Endothelial cell of umbilical vein (primary cell): ENCODE data around the gene RAPGEF4. TPM values are rescaled to one million over a fixed set of nuclear protein-coding genes. Genes with fewer than 3 reads are reported as not detected.

Experiments
- BruUV-seq: library from RNA; stranded (reverse); fragments of 400-500 nt; replicated peaks from 2 replicates; lab custom pipeline; 2021; lab: Mats Ljungman, UMichigan
- CTCF ChIA-PET: fragments of 300-600, 350-600 bp; sonication (Branson Sonifier 250); formaldehyde crosslinking; loops from one replicate; lab custom pipeline; 2021; ENCODE audit warnings: antibody characterized with exemption, inconsistent platforms; lab: Charles Lee
- POLR2A ChIA-PET: fragments of 300-600, 350-600 bp; sonication (Branson Sonifier 250); formaldehyde crosslinking; loops from one replicate; lab custom pipeline; 2021; ENCODE audit warnings: antibody characterized with exemption, inconsistent platforms; lab: Charles Lee
- DNase-seq: peaks from one replicate; pipeline ENCODE4 v3.0.0-alpha.2; 2011; ENCODE audit warnings: low read depth, low spot score
- FAIRE-seq: peaks from 2 replicates; lab custom pipeline; 2011; peaks lifted over from hg19 to GRCh38; lab: Jason Lieb, UNC
- H2AFZ ChIP-seq: 2 replicates; pipeline ENCODE4 v1.6.0; 2012; ENCODE audit warnings: low read depth, low read length, control low read depth, inconsistent platforms
- H3K27ac ChIP-seq: 2 replicates; pipeline ENCODE4 v1.5.1; 2011; ENCODE audit warnings: low read depth, mild to moderate bottlenecking, control low read depth, low read length, moderate library complexity; ENCODE audit not compliant: insufficient read depth
- H3K27me3 ChIP-seq, 2 experiments: 2 replicates each; pipeline versions ENCODE4 v1.6.0 to v1.6.1; 2011; ENCODE audit warnings: low read length in 2 of 2, mixed read lengths in 1 of 2; ENCODE audit not compliant: control insufficient read depth in 2 of 2, insufficient read depth in 2 of 2
- H3K36me3 ChIP-seq, 2 experiments: 2 replicates in 1 of 2; 3 replicates in 1 of 2; pipeline ENCODE4 v1.5.1; 2011; ENCODE audit warnings: low read length in 2 of 2, mild to moderate bottlenecking in 1 of 2, moderate library complexity in 1 of 2; ENCODE audit not compliant: control insufficient read depth in 2 of 2, insufficient read depth in 2 of 2; ENCODE audit errors: extremely low read depth in 1 of 2
- H3K4me1 ChIP-seq: 3 replicates; pipeline ENCODE4 v1.5.1; 2011; ENCODE audit warnings: mild to moderate bottlenecking, low read length; ENCODE audit not compliant: control insufficient read depth, insufficient read depth; ENCODE audit errors: extremely low read depth
- H3K4me2 ChIP-seq: 2 replicates; pipeline ENCODE4 v1.6.1; 2011; ENCODE audit warnings: low read length, control low read depth, mixed read lengths; ENCODE audit not compliant: insufficient read depth
- H3K4me3 ChIP-seq, 3 experiments: fragments of 200-600 bp in 1 of 3; sonication (generic), shearing (Covaris generic) in 1 of 3; replicated peaks in 1 of 3; 2 replicates each; pipeline ENCODE4 v1.5.1; 2011 to 2016; ENCODE audit warnings: control low read depth in 3 of 3, low read length in 3 of 3, mild to moderate bottlenecking in 2 of 3, inconsistent platforms in 1 of 3, low read depth in 1 of 3, moderate library complexity in 1 of 3; ENCODE audit not compliant: insufficient read depth in 1 of 3
- H3K79me2 ChIP-seq: 2 replicates; pipeline ENCODE4 v1.6.0; 2012; ENCODE audit warnings: low read length, inconsistent platforms; ENCODE audit not compliant: control insufficient read depth, insufficient read depth
- H3K9ac ChIP-seq: replicated peaks from 2 replicates; pipeline ENCODE3; 2011; ENCODE audit warnings: low read length, control low read depth; ENCODE audit not compliant: insufficient read depth; ENCODE audit errors: extremely low read depth
- H3K9me1 ChIP-seq: replicated peaks from 3 replicates; pipeline ENCODE4 v1.6.0; 2011; ENCODE audit warnings: mild to moderate bottlenecking, low read length; ENCODE audit not compliant: control insufficient read depth, insufficient read depth; ENCODE audit errors: extremely low read depth
- H3K9me3 ChIP-seq: replicated peaks from 2 replicates; pipeline ENCODE4 v1.5.1; 2012; ENCODE audit warnings: low read length, inconsistent platforms; ENCODE audit not compliant: control insufficient read depth, insufficient read depth
- H4K20me1 ChIP-seq: replicated peaks from 2 replicates; pipeline ENCODE3; 2011; ENCODE audit warnings: mild to moderate bottlenecking, low read length; ENCODE audit not compliant: control insufficient read depth, insufficient read depth; ENCODE audit errors: extremely low read depth
- CTCF ChIP-seq, 2 donors: IDR thresholded peaks; 1 replicate in 1 of 2; 2 replicates in 1 of 2; pipeline ENCODE4 v1.5.1; 2011; ENCODE audit warnings: low read length in 2 of 2, mild to moderate bottlenecking in 2 of 2, moderate library complexity in 2 of 2, control low read depth in 1 of 2, inconsistent platforms in 1 of 2, low read depth in 1 of 2; ENCODE audit not compliant: insufficient read depth in 1 of 2; ENCODE audit errors: extremely low read depth in 1 of 2
- EZH2 ChIP-seq: IDR thresholded peaks from 2 replicates; pipeline ENCODE4 v1.6.1; 2012; ENCODE audit warnings: borderline replicate concordance, low read depth, mild to moderate bottlenecking, moderate library complexity, low read length, inconsistent platforms; ENCODE audit not compliant: severe bottlenecking
- FOS ChIP-seq: IDR thresholded peaks from 2 replicates; pipeline ENCODE4 v1.6.1; 2011; ENCODE audit warnings: mild to moderate bottlenecking, low read length, moderate library complexity, borderline replicate concordance; ENCODE audit not compliant: insufficient read depth
- GATA2 ChIP-seq: IDR thresholded peaks from 2 replicates; pipeline ENCODE4 v1.7.0; 2011; ENCODE audit warnings: low read depth, mild to moderate bottlenecking, moderate library complexity, mixed read lengths, low read length; ENCODE audit not compliant: insufficient read length, insufficient read depth
- JUN ChIP-seq: IDR thresholded peaks from 2 replicates; pipeline ENCODE4 v1.6.1; 2011; ENCODE audit warnings: borderline replicate concordance, low read depth; ENCODE audit not compliant: insufficient read length, insufficient read depth
- MAX ChIP-seq: IDR thresholded peaks from 2 replicates; pipeline ENCODE4 v1.6.1; 2011; ENCODE audit not compliant: insufficient read depth, insufficient read length
- MYC ChIP-seq: IDR thresholded peaks from one replicate; pipeline ENCODE4 v1.6.1; 2011; ENCODE audit warnings: mild to moderate bottlenecking, low read depth, low read length
- POLR2A ChIP-seq: IDR thresholded peaks from 2 replicates; pipeline ENCODE4 v1.6.1; 2012; ENCODE audit warnings: low read depth, mild to moderate bottlenecking, control low read depth, low read length
- POLR2AphosphoS5 ChIP-seq: IDR thresholded peaks from 2 replicates; pipeline ENCODE4 v1.6.1; 2012; ENCODE audit warnings: low read depth, mild to moderate bottlenecking, control low read depth, low read length, moderate library complexity; ENCODE audit not compliant: insufficient read depth
- dilution Hi-C: fragments of 300-500 bp; cut with MboI; formaldehyde crosslinking; loops from one replicate; pipeline ENCODE4 v1.15.0; 2019; ENCODE audit warnings: low sequenced_read_pairs; ENCODE audit not compliant: extremely low pct_ligation_motif_present
- intact Hi-C: fragments of 100-400 bp; cut with micrococcal nuclease; formaldehyde crosslinking; loops from one replicate; pipeline ENCODE4 v1.10.0; 2022
- polyA plus RNA-seq, 4 experiments: library from polyadenylated mRNA; depleted of rRNA in 3 of 4; stranded (reverse) in 3 of 4; unstranded in 1 of 4; fragments of >200 nt; gene quantifications; 2 replicates each; pipeline versions ENCODE4 v1.2.1 to v1.2.3, GENCODE V29; 2011 to 2012; ENCODE audit warnings: missing spikeins in 1 of 4
- total RNA-seq: library from RNA; stranded (reverse); gene quantifications from 2 replicates; pipeline ENCODE4 v1.2.3, GENCODE V29; 2021

The RAPGEF4 gene
- total and polyA plus RNA-seq, 2 donors (not counting 3 experiments of a cell fraction or from before 2014, with no cell fraction given): 7.2 to 9.2 TPM

GRCh38 chr2:172861656-172862476, 126.2 kb downstream of the RAPGEF4 start:
- POLR2A ChIA-PET: no interaction called here
- TF ChIP-seq EZH2: no peak
- no peak for TF ChIP-seq JUN
- no peak for TF ChIP-seq POLR2AphosphoS5
- TF ChIP-seq POLR2A: no peak
- no peak for TF ChIP-seq CTCF (IDR thresholded peaks at IDR 0.05; ENCODE audit: extremely low read depth in 1 of 2, insufficient read depth in 1 of 2, low read depth in 1 of 2, low read length in 2 of 2)
- TF ChIP-seq MAX: no peak
- no peak for TF ChIP-seq MYC
- TF ChIP-seq GATA2: no peak
- TF ChIP-seq FOS: no peak

More at GRCh38 chr2:172861656-172862476, 126.2 kb downstream of the RAPGEF4 start:
- Histone ChIP-seq H3K9me1 (no peaks in the 10 kb centered on the region), H3K4me3 (no peak overlapping the region), H3K79me2 (no peaks in the 10 kb centered on the region), H3K27me3 (no peaks in the 10 kb centered on the region), H3K4me2 (no peak overlapping the region), H3K9me3 (no peaks in the 10 kb centered on the region), H4K20me1 (no peaks in the 10 kb centered on the region), H3K36me3 (no peaks in the 10 kb centered on the region), H3K27ac (no peak overlapping the region), H3K9ac (no peak overlapping the region), H3K4me1 (peaks cover 26% of the 10 kb centered on the region), H2AFZ (no peak overlapping the region)
- BruUV-seq: no TSS peak
- DNase-seq: peak; percentile 51
- CTCF ChIA-PET: interaction anchor here (1.7 to 2.3 kb wide), 2 partner anchors 66 to 165 kb away, joined by 3 to 11 read pairs; no protein-coding TSS in a partner anchor
- FAIRE-seq: no peak
- dilution Hi-C loops: no loop called here
- intact Hi-C loops: loop anchor here (5.0 kb wide), 1 partner anchor 350 kb away; no protein-coding TSS in a partner anchor
